ENCODE measurements around the gene NENF.
"Not testable (repeated sequence)": the region's sequence is repeated elsewhere in the genome, so short reads cannot be mapped to it uniquely, and the experiment has no call there.

Gene NENF

DNA sequence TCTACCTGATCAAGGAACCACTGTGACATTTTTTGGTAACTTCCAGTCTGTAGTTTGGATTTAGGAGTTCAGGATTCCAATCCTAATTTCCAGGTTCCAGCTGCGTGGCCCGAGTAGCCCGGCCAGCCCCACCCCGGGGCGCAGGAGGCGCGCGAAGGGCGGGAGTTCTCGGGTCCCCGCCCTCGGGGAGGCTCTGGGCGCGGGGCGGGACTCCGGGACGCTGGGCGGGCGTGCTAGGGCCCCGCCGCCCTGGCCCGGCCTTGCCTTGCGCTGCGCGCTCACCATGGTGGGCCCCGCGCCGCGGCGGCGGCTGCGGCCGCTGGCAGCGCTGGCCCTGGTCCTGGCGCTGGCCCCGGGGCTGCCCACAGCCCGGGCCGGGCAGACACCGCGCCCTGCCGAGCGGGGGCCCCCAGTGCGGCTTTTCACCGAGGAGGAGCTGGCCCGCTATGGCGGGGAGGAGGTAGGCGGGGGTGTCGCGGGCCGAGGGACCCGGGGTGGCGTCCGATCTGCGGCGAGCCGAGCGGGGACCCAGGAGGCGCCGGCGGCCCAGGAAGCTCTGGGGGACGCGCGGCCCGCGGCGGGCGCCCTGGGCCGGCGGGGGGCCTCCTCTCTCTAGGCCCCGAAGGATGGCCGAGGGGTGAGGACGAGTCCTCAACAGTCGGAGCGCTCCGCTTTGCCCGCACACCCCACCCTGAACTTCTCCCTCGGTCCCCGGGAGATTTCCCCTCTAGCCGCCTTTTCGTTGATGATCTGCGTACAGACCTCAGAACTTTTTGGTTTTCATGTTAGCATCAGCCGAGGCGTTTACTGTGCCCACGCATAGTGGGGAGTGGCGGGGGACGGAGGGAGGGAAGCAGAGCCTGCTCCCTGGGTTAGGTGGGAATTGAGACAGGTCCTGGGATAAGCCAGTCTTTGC lies at the start of gene NENF:
NENF (plus strand) TSS at position 260 of the 916 bp plus-strand sequence; CDS start at position 284, 24 bp downstream.
- DNase-seq (ENCODE audit: low read depth), result peak; percentile 55

GRCh38 chr1:212386029-212386428 lies 46.7 kb upstream of the NENF start:
- DNase-seq (ENCODE audit: low read depth), result no peak

- no peak for DNase-seq (ENCODE audit: low read depth)
Measured at GRCh38 chr1:212388985-212389716, 43.6 kb upstream of the NENF start.

DNA sequence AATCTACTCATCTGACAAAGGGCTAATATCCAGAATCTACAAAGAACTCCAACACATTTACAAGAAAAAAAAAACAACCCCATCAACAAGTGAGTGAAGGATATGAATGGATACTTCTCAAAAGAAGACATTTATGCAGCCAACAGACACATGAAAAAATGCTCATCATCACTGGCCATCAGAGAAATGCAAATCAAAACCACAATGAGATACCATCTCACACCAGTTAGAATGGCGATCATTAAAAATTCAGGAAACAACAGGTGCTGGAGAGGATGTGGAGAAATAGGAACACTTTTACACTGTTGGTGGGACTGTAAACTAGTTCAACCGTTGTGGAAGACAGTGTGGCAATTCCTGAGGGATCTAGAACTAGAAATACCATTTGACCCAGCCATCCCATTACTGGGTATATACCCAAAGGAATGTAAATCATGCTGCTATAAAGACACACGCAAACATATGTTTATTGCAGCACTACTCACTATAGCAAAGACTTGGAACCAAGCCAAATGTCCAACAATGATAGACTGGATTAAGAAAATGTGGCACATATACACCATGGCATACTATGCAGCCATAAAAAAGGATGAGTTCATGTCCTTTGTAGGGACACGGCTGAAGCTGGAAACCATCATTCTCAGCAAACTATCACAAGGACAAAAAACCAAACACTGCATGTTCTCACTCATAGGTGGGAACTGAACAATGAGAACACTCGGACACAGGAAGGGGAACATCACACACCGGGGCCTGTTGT lies 36.9 kb upstream of the NENF start:
- DNase-seq (ENCODE audit: low read depth), result not testable (repeated sequence)

GRCh38 chr1:212396638-212397037 lies 36.1 kb upstream of the NENF start:
- no peak for DNase-seq (ENCODE audit: low read depth)

- DNase-seq (ENCODE audit: low read depth), result no peak
Measured at GRCh38 chr1:212397171-212397570, 35.5 kb upstream of the NENF start.

DNA sequence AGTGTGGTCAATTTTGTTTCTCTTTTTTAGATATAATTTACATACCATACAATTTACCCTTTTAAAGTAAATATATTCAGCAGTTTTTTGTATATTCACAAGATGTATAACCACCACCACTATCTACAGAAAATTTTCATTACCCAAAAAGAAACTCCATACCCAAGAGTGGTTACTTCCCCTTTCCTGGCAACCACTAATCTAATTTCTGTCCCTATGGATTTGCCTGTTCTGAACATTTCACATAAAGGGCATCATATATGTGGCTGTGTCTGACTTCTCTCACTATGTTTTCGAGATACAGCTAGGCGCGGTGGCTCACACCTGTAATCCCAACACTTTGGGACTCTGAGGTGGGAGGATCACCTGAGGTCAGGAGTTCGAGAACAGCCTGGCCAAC lies 31.7 kb upstream of the NENF start:
- no peak for DNase-seq (ENCODE audit: low read depth)

GRCh38 chr1:212401838-212402582 lies 30.7 kb upstream of the NENF start:
- DNase-seq (ENCODE audit: low read depth), result no peak

DNA sequence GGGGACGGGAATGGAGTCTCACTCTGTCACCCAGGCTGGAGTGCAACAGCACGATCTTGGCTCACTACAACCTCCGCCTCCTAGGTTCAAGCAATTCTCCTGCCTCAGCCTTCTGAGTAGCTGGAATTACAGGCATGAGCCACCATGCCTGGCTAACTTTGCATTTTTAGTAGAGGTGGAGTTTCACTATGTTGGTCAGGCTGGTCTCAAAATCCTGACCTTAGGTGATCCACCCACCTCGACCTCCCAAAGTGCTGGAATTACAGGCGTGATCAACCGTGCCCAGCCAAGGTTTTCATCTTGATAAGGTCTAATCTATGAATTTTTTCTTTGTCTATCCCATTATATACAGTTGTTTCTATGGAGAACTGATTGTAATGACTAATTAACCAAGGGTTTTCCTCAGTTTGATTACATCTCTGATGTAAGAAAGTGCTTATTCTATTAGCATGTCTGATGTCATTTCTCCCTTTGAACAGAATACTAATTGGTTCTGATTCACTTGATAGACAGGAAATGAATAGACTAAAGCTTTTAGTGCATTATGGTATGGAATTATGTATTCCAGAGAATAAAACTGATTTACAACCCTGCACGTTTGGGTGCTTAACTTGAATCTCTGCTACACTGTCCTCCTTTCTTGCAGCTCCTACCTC lies 29.9 kb upstream of the NENF start:
- no peak for DNase-seq (ENCODE audit: low read depth)

- no peak for DNase-seq (ENCODE audit: low read depth)
Measured at GRCh38 chr1:212410231-212410820, 22.4 kb upstream of the NENF start.

- no peak for DNase-seq (ENCODE audit: low read depth)
Measured at GRCh38 chr1:212412374-212412773, 20.3 kb upstream of the NENF start.

GRCh38 chr1:212413902-212414327 lies 18.8 kb upstream of the NENF start:
- no peak for DNase-seq (ENCODE audit: low read depth)

DNA sequence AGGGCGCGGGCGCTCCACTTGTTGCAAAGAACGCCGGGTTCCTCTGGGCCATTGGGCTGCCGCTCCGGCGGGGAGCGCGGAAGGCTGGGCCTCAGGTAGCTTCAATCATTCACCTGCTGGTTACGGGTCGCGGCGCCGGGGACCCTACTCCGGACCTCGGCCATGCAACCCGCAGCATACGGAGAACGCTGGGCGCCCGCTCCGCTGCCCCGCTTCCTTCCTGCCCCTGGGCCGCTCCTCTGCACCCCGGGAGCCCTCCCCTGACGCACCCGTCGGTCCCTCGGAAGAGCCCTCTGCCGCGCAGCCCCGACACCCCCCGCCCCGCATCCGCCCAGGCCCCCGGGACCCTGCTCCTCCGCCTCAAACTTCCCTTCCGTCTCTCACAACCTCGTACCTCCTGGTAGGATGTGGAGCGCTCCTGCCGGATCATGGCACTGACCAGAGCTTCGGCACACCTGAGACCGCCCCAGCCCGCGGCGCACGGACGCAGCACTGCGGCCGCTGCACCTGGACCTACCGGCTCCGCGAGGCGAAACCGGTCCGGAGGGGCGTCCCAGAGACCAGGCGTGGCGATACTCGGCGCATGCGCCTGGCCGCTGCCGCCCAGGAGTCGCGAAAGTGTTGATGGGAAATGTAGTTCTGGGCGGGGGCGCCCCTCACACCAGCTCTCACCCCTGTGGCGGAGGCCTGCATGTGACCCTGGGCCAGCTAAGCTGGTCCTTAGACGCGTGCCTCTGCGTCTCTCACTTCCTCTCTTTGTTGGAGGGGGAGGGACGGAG lies 18.2 kb upstream of the NENF start, which contains the start of gene PACC1:
PACC1 (minus strand) TSS at position 559 of the 779 bp plus-strand sequence; CDS start at position 430, 129 bp downstream.
- peak; percentile 79 for DNase-seq (ENCODE audit: low read depth)

- no peak for DNase-seq (ENCODE audit: low read depth)
Measured at GRCh38 chr1:212415107-212415841, 17.4 kb upstream of the NENF start.

DNA sequence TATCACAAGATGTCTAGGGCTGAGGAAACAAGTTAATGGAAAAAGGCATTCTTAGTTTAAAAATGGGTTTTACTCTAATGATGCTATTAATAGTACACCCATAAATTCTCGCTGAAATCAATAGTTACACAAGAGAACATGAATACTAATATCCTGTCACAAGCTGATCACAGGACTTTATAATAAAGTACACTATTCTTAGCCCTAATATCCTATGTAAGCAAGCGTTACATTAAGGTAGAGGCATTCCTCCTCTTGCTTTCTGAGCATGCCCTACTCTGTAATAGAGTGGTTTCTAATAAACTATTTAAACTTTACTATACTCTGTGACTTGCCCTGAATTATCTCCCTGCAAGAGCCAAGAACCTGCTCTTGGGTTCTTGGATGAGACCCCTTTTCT lies 11.6 kb upstream of the NENF start:
- DNase-seq (ENCODE audit: low read depth), result no peak

DNA sequence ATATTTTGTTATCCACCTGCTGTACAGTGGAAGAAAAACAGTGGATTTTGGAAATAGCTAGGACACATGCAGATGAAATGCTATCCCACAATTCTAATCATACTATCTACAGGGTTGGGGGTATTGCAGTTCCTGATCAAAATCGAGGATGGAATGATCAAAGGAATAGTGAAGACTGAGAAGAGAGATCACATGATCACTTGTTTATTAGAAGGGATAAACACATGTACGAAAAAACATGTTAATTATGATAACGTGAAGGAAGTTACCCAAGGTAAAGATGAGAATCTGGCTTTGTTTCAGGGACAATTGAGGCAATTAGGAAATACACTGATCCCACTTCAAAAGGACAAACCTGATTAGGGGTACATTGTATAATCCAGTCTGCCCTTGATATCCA lies 8.8 kb upstream of the NENF start:
- no peak for DNase-seq (ENCODE audit: low read depth)

DNA sequence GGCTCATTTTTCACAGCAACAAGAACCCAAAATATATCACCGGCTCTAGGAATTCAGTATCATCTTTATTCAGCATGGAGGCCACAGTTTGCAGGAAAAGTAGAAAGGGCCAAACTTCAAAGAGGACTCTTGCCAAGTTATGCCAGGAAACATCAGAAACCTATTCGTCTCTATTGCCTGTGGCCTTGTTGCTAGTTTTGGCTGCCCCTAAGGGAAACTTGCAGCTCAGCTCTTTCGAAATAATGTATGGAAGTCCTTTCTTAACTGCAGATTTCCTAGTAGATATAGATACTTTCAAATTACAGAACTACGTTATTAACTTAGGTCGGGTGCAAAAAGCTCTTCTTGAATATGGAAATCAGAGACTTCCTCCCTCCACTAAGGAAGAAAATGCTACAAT lies 4.2 kb upstream of the NENF start:
- DNase-seq (ENCODE audit: low read depth), result no peak

GRCh38 chr1:212430416-212430815 lies 2.3 kb upstream of the NENF start:
- DNase-seq (ENCODE audit: low read depth), result no peak

DNA sequence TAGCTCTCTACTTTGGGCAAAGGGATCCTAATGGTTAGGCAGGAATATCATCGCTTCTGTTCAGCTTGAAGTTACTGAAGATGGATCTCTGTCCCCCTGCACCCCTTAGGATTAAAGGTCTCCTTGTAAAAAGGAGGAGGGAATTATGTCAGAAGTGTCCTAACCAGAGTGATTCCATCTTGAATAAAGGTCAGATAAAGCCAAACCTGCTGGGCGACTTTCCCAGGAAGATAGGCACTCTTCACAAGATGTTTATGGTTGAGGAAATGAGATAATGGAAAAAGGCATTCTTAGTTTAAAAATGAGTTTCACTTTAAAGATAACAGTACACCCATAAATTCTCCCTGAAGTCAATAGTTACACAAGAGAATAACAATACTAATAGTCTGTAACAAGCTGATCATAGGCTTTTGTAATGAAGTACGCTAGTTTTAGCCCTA lies 1.7 kb upstream of the NENF start:
- no peak for DNase-seq (ENCODE audit: low read depth)
